Measurements from ENCODE around the gene RAD51B.
A peak's percentile ranks its signal among the peaks of the same experiment; 100 is the strongest.

The RAD51B gene

GRCh38 chr14:68346556-68347343 lies 527.2 kb downstream of the RAD51B start:
- H3K27ac ChIP-seq (ENCODE audit: low read depth, low read length), result no peak overlapping the region
- H3K4me3 ChIP-seq (ENCODE audit: low read depth in 1 of 5, low read length in 5 of 5), result no peak overlapping the region
- no peak overlapping the region for H3K9ac ChIP-seq (ENCODE audit: low read length in 5 of 5)
- H3K27me3 ChIP-seq (ENCODE audit: control insufficient read depth in 5 of 5, insufficient read depth in 4 of 5, low read length in 5 of 5), result no peaks in the 10 kb centered on the region
- H3K9me3 ChIP-seq (ENCODE audit: control insufficient read depth in 5 of 5, low read length in 5 of 5), result no peaks in the 10 kb centered on the region
- H3K4me1 ChIP-seq (ENCODE audit: control insufficient read depth in 5 of 5, insufficient read depth in 5 of 5, low read length in 5 of 5), result peaks cover 0 to 6% (median 0%) of the 10 kb centered on the region in 5 donors
- no peaks in the 10 kb centered on the region for H3K36me3 ChIP-seq (ENCODE audit: control insufficient read depth in 5 of 5, insufficient read depth in 5 of 5, low read length in 5 of 5)

GRCh38 chr14:68349900-68350629 lies 530.5 kb downstream of the RAD51B start:
- H3K27me3 ChIP-seq (ENCODE audit: control insufficient read depth in 5 of 5, insufficient read depth in 4 of 5, low read length in 5 of 5), result no peaks in the 10 kb centered on the region
- no peak overlapping the region for H3K27ac ChIP-seq (ENCODE audit: low read depth, low read length)
- no peaks in the 10 kb centered on the region for H3K9me3 ChIP-seq (ENCODE audit: control insufficient read depth in 5 of 5, low read length in 5 of 5)
- H3K9ac ChIP-seq (ENCODE audit: low read length in 5 of 5), result no peak overlapping the region
- no peaks in the 10 kb centered on the region for H3K36me3 ChIP-seq (ENCODE audit: control insufficient read depth in 5 of 5, insufficient read depth in 5 of 5, low read length in 5 of 5)
- peaks cover 0 to 2% (median 0%) of the 10 kb centered on the region in 5 donors for H3K4me1 ChIP-seq (ENCODE audit: control insufficient read depth in 5 of 5, insufficient read depth in 5 of 5, low read length in 5 of 5)
- H3K4me3 ChIP-seq (ENCODE audit: low read depth in 1 of 5, low read length in 5 of 5), result no peak overlapping the region

- H3K4me3 ChIP-seq (ENCODE audit: low read depth in 1 of 5, low read length in 5 of 5), result no peak overlapping the region
- no peak overlapping the region for H3K9ac ChIP-seq (ENCODE audit: low read length in 5 of 5)
- H3K9me3 ChIP-seq (ENCODE audit: control insufficient read depth in 5 of 5, low read length in 5 of 5), result no peaks in the 10 kb centered on the region
- no peaks in the 10 kb centered on the region for H3K27me3 ChIP-seq (ENCODE audit: control insufficient read depth in 5 of 5, insufficient read depth in 4 of 5, low read length in 5 of 5)
- no peak overlapping the region for H3K27ac ChIP-seq (ENCODE audit: low read depth, low read length)
- H3K4me1 ChIP-seq (ENCODE audit: control insufficient read depth in 5 of 5, insufficient read depth in 5 of 5, low read length in 5 of 5), result peaks cover 0 to 11% (median 10%) of the 10 kb centered on the region in 5 donors
- no peaks in the 10 kb centered on the region for H3K36me3 ChIP-seq (ENCODE audit: control insufficient read depth in 5 of 5, insufficient read depth in 5 of 5, low read length in 5 of 5)
Observed at GRCh38 chr14:68355415-68355814, 535.8 kb downstream of the RAD51B start.

- H3K27me3 ChIP-seq (ENCODE audit: control insufficient read depth in 5 of 5, insufficient read depth in 4 of 5, low read length in 5 of 5), result no peaks in the 10 kb centered on the region
- H3K4me3 ChIP-seq (ENCODE audit: low read depth in 1 of 5, low read length in 5 of 5), result no peak overlapping the region
- H3K9me3 ChIP-seq (ENCODE audit: control insufficient read depth in 5 of 5, low read length in 5 of 5), result no peaks in the 10 kb centered on the region
- H3K27ac ChIP-seq (ENCODE audit: low read depth, low read length), result no peak overlapping the region
- no peak overlapping the region for H3K9ac ChIP-seq (ENCODE audit: low read length in 5 of 5)
- H3K36me3 ChIP-seq (ENCODE audit: control insufficient read depth in 5 of 5, insufficient read depth in 5 of 5, low read length in 5 of 5), result no peaks in the 10 kb centered on the region
- H3K4me1 ChIP-seq (ENCODE audit: control insufficient read depth in 5 of 5, insufficient read depth in 5 of 5, low read length in 5 of 5), result peaks cover 0 to 15% (median 10%) of the 10 kb centered on the region in 5 donors
Observed at GRCh38 chr14:68357777-68358176, 538.2 kb downstream of the RAD51B start.

GRCh38 chr14:68358500-68358899 lies 538.9 kb downstream of the RAD51B start:
- no peaks in the 10 kb centered on the region for H3K9me3 ChIP-seq (ENCODE audit: control insufficient read depth in 5 of 5, low read length in 5 of 5)
- H3K4me3 ChIP-seq (ENCODE audit: low read depth in 1 of 5, low read length in 5 of 5), result no peak overlapping the region
- no peak overlapping the region for H3K27ac ChIP-seq (ENCODE audit: low read depth, low read length)
- H3K27me3 ChIP-seq (ENCODE audit: control insufficient read depth in 5 of 5, insufficient read depth in 4 of 5, low read length in 5 of 5), result no peaks in the 10 kb centered on the region
- H3K9ac ChIP-seq (ENCODE audit: low read length in 5 of 5), result no peak overlapping the region
- peaks cover 0 to 16% (median 12%) of the 10 kb centered on the region in 5 donors for H3K4me1 ChIP-seq (ENCODE audit: control insufficient read depth in 5 of 5, insufficient read depth in 5 of 5, low read length in 5 of 5)
- no peaks in the 10 kb centered on the region for H3K36me3 ChIP-seq (ENCODE audit: control insufficient read depth in 5 of 5, insufficient read depth in 5 of 5, low read length in 5 of 5)

GRCh38 chr14:68359022-68359836 lies 539.6 kb downstream of the RAD51B start:
- Histone ChIP-seq H3K9me3 (ENCODE audit: control insufficient read depth in 5 of 5, low read length in 5 of 5) (no peaks in the 10 kb centered on the region), H3K36me3 (ENCODE audit: control insufficient read depth in 5 of 5, insufficient read depth in 5 of 5, low read length in 5 of 5) (no peaks in the 10 kb centered on the region), H3K4me3 (ENCODE audit: low read depth in 1 of 5, low read length in 5 of 5) (no peak overlapping the region), H3K27ac (ENCODE audit: low read depth, low read length) (peak overlapping the region; percentile 23), H3K27me3 (ENCODE audit: control insufficient read depth in 5 of 5, insufficient read depth in 4 of 5, low read length in 5 of 5) (no peaks in the 10 kb centered on the region), H3K4me1 (ENCODE audit: control insufficient read depth in 5 of 5, insufficient read depth in 5 of 5, low read length in 5 of 5) (peaks cover 0 to 22% (median 18%) of the 10 kb centered on the region in 5 donors), H3K9ac (ENCODE audit: low read length in 5 of 5) (peak overlapping the region in 1 of 5 donors; percentile 14)

GRCh38 chr14:68359837-68360552 lies 540.4 kb downstream of the RAD51B start:
- Histone ChIP-seq H3K9me3 (ENCODE audit: control insufficient read depth in 5 of 5, low read length in 5 of 5) (no peaks in the 10 kb centered on the region), H3K9ac (ENCODE audit: low read length in 5 of 5) (no peak overlapping the region), H3K36me3 (ENCODE audit: control insufficient read depth in 5 of 5, insufficient read depth in 5 of 5, low read length in 5 of 5) (no peaks in the 10 kb centered on the region), H3K4me3 (ENCODE audit: low read depth in 1 of 5, low read length in 5 of 5) (no peak overlapping the region), H3K27ac (ENCODE audit: low read depth, low read length) (peak overlapping the region; percentile 23), H3K27me3 (ENCODE audit: control insufficient read depth in 5 of 5, insufficient read depth in 4 of 5, low read length in 5 of 5) (no peaks in the 10 kb centered on the region), H3K4me1 (ENCODE audit: control insufficient read depth in 5 of 5, insufficient read depth in 5 of 5, low read length in 5 of 5) (peaks cover 0 to 29% (median 25%) of the 10 kb centered on the region in 5 donors)

- Histone ChIP-seq H3K4me1 (ENCODE audit: control insufficient read depth in 5 of 5, insufficient read depth in 5 of 5, low read length in 5 of 5) (peaks cover 0 to 30% (median 26%) of the 10 kb centered on the region in 5 donors), H3K4me3 (ENCODE audit: low read depth in 1 of 5, low read length in 5 of 5) (no peak overlapping the region), H3K27me3 (ENCODE audit: control insufficient read depth in 5 of 5, insufficient read depth in 4 of 5, low read length in 5 of 5) (no peaks in the 10 kb centered on the region), H3K36me3 (ENCODE audit: control insufficient read depth in 5 of 5, insufficient read depth in 5 of 5, low read length in 5 of 5) (no peaks in the 10 kb centered on the region), H3K27ac (ENCODE audit: low read depth, low read length) (no peak overlapping the region), H3K9ac (ENCODE audit: low read length in 5 of 5) (no peak overlapping the region), H3K9me3 (ENCODE audit: control insufficient read depth in 5 of 5, low read length in 5 of 5) (no peaks in the 10 kb centered on the region)
Observed at GRCh38 chr14:68361231-68361630, 541.7 kb downstream of the RAD51B start.

GRCh38 chr14:68362846-68363245 lies 543.3 kb downstream of the RAD51B start:
- H3K36me3 ChIP-seq (ENCODE audit: control insufficient read depth in 5 of 5, insufficient read depth in 5 of 5, low read length in 5 of 5), result no peaks in the 10 kb centered on the region
- peaks cover 0 to 39% (median 26%) of the 10 kb centered on the region in 5 donors for H3K4me1 ChIP-seq (ENCODE audit: control insufficient read depth in 5 of 5, insufficient read depth in 5 of 5, low read length in 5 of 5)
- no peak overlapping the region for H3K27ac ChIP-seq (ENCODE audit: low read depth, low read length)

More at GRCh38 chr14:68362846-68363245, 543.3 kb downstream of the RAD51B start:
- no peaks in the 10 kb centered on the region for H3K27me3 ChIP-seq (ENCODE audit: control insufficient read depth in 5 of 5, insufficient read depth in 4 of 5, low read length in 5 of 5)
- H3K9me3 ChIP-seq (ENCODE audit: control insufficient read depth in 5 of 5, low read length in 5 of 5), result no peaks in the 10 kb centered on the region
- no peak overlapping the region for H3K9ac ChIP-seq (ENCODE audit: low read length in 5 of 5)
- H3K4me3 ChIP-seq (ENCODE audit: low read depth in 1 of 5, low read length in 5 of 5), result no peak overlapping the region
